ENCODE measurements around the gene ALPL.

Gene ALPL

DNA sequence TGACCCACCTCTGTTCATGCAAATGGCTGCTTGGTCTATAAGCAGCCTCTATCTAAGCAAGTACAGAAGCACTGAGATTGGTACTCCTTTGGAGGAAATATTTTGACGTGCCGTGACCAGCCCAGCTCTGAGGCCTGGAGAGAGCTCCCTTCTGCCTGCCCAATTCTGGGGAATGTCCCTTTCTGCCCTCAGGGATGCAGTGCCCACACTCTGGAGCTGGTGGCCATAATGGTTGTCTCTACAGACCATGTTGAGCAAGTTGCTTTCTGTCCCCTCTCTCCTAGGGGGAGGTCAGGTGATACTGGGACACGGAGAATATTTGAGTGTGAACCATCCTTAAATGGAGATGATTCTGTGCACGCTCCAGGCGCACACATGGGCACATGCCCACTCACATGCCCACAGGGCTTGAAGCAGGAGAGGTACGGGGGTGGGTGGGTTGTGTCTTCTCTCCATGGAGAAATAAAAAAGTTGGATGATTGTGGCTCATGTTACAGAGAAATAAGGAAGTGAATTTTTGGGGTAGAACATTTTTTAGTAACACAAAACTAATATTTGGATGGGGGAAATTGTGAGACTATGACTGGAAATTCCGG is 13.9 kb upstream of the ALPL start:
- no peaks in the 10 kb centered on the region for H3K27me3 ChIP-seq (ENCODE audit: insufficient read depth, low read depth, severe bottlenecking)
- TF ChIP-seq, protein P1, sequence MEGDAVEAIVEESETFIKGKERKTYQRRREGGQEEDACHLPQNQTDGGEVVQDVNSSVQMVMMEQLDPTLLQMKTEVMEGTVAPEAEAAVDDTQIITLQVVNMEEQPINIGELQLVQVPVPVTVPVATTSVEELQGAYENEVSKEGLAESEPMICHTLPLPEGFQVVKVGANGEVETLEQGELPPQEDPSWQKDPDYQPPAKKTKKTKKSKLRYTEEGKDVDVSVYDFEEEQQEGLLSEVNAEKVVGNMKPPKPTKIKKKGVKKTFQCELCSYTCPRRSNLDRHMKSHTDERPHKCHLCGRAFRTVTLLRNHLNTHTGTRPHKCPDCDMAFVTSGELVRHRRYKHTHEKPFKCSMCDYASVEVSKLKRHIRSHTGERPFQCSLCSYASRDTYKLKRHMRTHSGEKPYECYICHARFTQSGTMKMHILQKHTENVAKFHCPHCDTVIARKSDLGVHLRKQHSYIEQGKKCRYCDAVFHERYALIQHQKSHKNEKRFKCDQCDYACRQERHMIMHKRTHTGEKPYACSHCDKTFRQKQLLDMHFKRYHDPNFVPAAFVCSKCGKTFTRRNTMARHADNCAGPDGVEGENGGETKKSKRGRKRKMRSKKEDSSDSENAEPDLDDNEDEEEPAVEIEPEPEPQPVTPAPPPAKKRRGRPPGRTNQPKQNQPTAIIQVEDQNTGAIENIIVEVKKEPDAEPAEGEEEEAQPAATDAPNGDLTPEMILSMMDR (IDR thresholded peaks at IDR 0.05; ENCODE audit: low read depth, low read length): no peak
- DNase-seq: no peak
- H3K36me3 ChIP-seq: no peaks in the 10 kb centered on the region
- no peak overlapping the region for H3K4me3 ChIP-seq (ENCODE audit: low read depth, low read length)
- H3K27ac ChIP-seq: no peak overlapping the region
- no peaks in the 10 kb centered on the region for H3K9me3 ChIP-seq (ENCODE audit: severe bottlenecking)

DNA sequence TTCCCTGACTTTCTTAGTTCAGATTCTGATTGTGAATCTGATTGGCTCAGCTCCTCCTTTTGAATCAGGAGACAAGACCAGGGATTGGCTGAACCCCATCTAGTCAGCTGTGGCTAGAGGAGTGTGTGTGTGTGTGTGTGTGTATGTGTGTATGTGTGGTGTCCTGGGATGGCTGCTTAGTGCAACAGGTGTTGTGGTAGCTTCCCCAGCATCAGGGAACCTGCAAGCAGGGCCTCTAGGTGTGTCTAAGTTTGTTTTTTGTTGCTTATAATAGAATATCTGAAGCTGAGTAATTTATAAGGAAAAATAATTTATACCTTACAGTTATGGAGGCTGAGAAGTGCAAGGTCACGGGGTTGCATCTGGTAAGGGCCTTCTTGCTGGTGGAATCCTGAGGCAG is 13.2 kb upstream of the ALPL start:
- TF ChIP-seq, protein P1 (IDR thresholded peaks at IDR 0.05; ENCODE audit: low read depth, low read length): no peak

DNA sequence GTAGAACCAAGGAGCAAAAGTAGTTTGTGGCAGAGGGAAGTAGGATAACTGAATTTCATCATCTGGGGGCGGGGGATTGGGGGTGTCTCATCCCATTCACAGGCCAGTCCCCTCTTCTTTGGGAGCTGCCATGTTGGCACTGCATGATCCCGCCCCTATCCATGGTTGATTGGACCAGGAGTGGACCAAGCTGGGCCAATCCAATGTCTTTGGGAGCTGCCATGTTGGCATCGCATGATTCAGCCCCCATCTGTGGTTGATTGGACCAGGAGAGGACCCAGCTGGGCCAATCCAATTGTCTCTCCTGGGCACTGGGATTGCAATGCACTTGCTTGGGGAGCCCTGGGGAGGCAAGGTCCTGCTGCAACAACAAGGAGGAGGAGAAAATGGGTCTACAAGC is 12.3 kb upstream of the ALPL start:
- Histone ChIP-seq H3K4me3 (ENCODE audit: low read depth, low read length) (no peak overlapping the region), H3K36me3 (no peaks in the 10 kb centered on the region), H3K27ac (no peak overlapping the region), H3K27me3 (ENCODE audit: insufficient read depth, low read depth, severe bottlenecking) (no peaks in the 10 kb centered on the region), H3K9me3 (ENCODE audit: severe bottlenecking) (no peaks in the 10 kb centered on the region)
- TF ChIP-seq, protein P1 (IDR thresholded peaks at IDR 0.05; ENCODE audit: low read depth, low read length): no peak
- no peak for DNase-seq

More for the DNA sequence above, 13.2 kb upstream of the ALPL start:
- Histone ChIP-seq H3K27ac (no peak overlapping the region), H3K9me3 (ENCODE audit: severe bottlenecking) (no peaks in the 10 kb centered on the region), H3K27me3 (ENCODE audit: insufficient read depth, low read depth, severe bottlenecking) (no peaks in the 10 kb centered on the region), H3K4me3 (ENCODE audit: low read depth, low read length) (no peak overlapping the region), H3K36me3 (no peaks in the 10 kb centered on the region)
- DNase-seq: no peak

DNA sequence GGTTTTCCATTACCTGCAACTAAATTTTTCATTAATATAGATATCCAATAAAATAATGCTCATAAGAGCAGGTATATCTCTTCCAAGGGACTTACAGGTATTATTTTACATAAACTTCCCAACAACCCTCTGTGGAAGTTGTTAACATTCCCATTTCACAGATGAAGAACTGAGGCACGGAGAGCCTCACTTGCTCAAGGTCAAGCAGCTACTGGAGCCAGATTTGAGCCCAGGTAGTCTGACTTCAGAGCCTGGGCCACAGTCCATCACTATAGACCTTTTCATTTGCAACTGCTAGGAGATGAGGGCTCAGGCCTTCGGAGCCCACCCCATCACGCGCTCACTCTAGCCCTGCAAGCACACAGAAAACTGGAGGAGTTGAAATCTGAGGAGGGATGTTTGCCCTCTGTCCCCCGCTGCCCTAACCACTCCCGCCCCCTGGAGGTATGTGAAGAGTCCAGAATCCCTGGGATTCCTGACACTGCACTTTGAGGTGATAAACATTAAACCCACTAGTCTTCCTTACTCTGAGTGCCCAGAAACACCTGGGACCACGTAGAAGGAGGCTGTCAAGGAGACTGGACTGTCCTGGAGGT is 11.7 kb upstream of the ALPL start:
- TF ChIP-seq, protein P1 (IDR thresholded peaks at IDR 0.05; ENCODE audit: low read depth, low read length): no peak; the same call in 1 of the 2 replicates
- no peak overlapping the region for H3K4me3 ChIP-seq (ENCODE audit: low read depth, low read length)
- no peaks in the 10 kb centered on the region for H3K36me3 ChIP-seq
- DNase-seq: no peak
- H3K27ac ChIP-seq: no peak overlapping the region
- no peaks in the 10 kb centered on the region for H3K9me3 ChIP-seq (ENCODE audit: severe bottlenecking)
- H3K27me3 ChIP-seq (ENCODE audit: insufficient read depth, low read depth, severe bottlenecking): no peaks in the 10 kb centered on the region

DNA sequence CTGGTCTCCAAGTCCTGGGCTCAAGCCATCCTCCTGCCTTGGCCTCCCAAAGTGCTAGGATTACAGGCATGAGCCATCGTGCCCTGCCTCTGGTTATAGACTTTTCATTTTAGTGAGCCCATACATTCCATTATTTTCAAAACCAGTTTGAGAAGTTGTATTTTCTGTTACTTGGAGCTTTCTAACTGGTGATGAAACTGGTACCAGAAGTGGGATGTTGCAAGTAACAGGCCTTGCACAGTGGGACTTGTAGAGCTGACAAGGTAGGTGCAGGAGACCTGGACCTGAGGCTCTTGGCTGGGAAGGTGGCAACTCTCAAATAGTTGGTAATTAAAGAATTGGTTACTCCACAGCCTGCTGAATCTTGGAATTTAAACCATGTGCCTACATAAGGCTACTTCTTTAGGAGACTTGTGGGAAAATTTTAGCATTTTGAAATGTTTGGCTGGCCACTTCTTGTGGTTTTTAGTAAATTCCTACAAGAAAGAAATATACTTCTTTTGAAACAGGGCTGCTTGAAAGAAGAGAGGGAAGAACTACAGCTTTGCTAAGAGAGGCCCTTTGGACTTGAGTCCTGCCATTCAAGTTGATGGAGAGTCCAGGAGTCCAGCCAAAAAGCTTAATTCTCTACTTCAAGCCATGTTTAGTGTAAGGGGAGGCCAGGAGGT is 9.8 kb upstream of the ALPL start:
- H3K4me3 ChIP-seq (ENCODE audit: low read depth, low read length): no peak overlapping the region
- no peaks in the 10 kb centered on the region for H3K36me3 ChIP-seq
- no peak for DNase-seq
- H3K27me3 ChIP-seq (ENCODE audit: insufficient read depth, low read depth, severe bottlenecking): no peaks in the 10 kb centered on the region
- TF ChIP-seq, protein P1 (IDR thresholded peaks at IDR 0.05; ENCODE audit: low read depth, low read length): no peak
- H3K9me3 ChIP-seq (ENCODE audit: severe bottlenecking): no peaks in the 10 kb centered on the region
- H3K27ac ChIP-seq: no peak overlapping the region
